GM12864 (cell line): ENCODE measurements around the gene HS3ST3A1.

Source experiments
- DNase-seq: peaks from one replicate; pipeline ENCODE4 v3.0.0-alpha.2; 2011; ENCODE audit warnings: low read depth
- H3K4me3 ChIP-seq: 2 replicates; pipeline ENCODE4 v1.5.1; 2011; ENCODE audit warnings: mild to moderate bottlenecking, low read depth, low read length, control low read depth
- CTCF ChIP-seq: IDR thresholded peaks from 2 replicates; pipeline ENCODE4 v1.5.1; 2011; ENCODE audit warnings: low read depth, mild to moderate bottlenecking, moderate library complexity, low read length, control low read depth, inconsistent platforms; ENCODE audit errors: missing control alignments

The HS3ST3A1 gene

DNA sequence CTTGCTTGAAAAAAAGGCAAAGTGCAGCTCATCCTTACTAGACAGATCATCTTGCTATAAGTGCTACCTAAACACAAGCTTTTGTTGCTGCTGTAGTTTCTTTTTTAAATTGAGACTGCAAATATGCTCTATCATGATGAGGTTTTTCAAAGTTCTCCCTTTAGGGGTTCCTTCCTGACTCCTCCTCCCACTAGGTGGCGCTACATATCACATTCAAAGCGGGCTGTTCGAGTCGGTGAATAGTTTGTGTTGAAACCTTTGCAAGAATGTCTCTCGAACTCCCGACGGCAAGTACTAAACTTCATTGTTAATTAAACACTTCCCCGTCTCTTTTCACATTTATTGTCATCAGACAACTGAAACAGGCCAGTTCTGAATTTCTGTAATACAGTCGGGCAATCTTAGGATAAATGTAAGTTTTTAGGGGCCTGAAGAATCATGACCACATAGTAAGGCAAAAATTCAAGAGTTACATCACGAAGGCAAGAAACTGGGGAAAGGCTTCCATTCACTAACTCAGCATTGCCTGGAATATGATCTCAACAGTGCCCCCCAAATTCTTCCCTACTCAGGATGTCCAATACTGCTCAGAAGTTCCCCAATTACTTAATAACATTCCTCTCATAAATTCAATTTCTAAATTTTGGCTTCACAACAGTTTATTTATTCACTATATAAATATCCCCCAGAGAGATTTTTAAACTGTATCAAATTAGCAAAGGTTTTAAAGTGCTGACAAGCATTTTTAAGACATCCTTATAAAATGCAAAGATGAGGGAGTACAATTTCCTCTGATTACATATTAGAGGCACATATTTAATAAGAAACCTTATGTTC, 6.7 kb downstream of the HS3ST3A1 start:
- no peak overlapping the region for H3K4me3 ChIP-seq
- TF ChIP-seq CTCF, result peak; percentile 83
- DNase-seq, result peak; percentile 36

- no peak for TF ChIP-seq CTCF
- DNase-seq, result no peak
- H3K4me3 ChIP-seq, result no peak overlapping the region
Observed at GRCh38 chr17:13594310-13594709, 7.4 kb downstream of the HS3ST3A1 start.

DNA sequence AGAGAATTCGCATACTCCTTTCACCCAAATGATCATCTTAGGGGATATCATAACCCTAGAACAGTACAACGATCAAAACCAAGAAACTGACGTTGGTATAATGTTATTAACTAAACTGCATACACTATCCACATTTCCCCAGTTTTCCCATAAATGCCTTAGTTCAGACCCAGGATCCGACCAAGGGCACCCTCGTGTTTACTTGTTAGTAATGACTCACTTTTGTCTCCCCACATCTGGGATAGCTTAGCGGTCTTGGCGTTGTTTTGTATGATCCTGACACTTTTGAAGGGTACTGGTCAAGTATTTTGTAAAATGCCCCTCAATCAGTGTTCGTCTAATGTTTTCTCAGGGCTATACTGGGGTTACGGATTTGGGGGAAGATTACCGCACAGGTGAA, 8.0 kb downstream of the HS3ST3A1 start:
- TF ChIP-seq CTCF, result no peak
- H3K4me3 ChIP-seq, result no peak overlapping the region
- no peak for DNase-seq

DNA sequence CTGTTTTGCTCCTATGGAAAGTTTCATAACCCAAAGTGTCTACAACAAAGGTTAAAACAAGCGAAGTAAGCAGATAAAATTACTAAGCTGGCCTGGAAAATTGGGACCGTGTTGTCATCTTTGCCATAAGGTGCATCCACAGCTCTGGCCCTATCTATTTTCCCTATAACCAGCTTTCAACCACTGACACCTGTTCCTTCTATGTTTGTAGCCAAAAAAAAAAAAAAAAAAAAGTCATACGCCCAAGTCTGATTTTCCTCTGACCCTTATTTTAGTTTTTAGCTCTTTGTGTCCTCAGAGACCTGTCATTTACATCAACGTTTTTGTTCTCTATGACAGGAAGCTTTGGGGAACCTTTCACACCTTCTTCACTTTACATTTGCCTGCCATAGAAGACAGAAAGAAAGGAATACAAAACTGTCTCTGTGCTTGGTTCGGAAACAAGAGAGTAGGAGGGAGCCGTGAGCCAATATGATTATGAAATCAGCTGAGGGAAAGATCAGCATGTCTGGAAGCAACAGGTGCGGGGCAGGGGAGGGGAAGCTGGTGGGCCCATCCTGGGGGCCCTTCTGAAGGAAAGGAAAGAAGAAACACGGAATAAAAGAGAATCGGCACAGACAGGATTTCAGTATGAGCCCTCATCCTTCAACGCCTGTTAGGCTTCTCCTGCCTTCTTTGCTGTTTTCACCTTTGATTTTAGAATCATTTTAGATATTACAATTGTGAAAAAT, 8.5 kb downstream of the HS3ST3A1 start:
- no peak for TF ChIP-seq CTCF
- DNase-seq, result no peak
- H3K4me3 ChIP-seq, result no peak overlapping the region

DNA sequence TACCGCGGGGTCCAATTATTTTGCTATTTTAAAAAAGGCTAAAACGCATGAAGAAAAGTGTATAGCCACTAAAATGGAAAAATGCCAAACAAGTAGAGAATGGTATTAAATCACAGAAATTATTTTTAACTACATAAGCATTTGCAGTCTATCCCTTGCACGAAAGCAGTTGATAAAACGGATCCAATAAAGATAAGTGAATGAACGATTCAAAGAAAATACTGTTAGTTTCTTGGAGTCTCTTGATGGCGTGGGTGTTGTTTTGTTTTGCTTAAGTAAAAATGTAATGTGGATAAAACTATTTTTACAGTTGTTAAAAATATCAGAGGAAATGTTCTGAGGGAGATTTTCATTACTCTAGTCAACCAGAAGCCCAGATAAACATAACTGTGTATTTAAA, 9.3 kb downstream of the HS3ST3A1 start:
- no peak for DNase-seq
- TF ChIP-seq CTCF, result no peak
- no peak overlapping the region for H3K4me3 ChIP-seq

GRCh38 chr17:13590441-13590840, 11.3 kb downstream of the HS3ST3A1 start:
- no peak for TF ChIP-seq CTCF
- DNase-seq, result no peak
- no peak overlapping the region for H3K4me3 ChIP-seq
